ENCODE data around the gene RAB15.

The RAB15 gene

GRCh38 chr14:64955297-64955696, 16.8 kb downstream of the RAB15 start:
- DNase-seq (ENCODE audit: low read depth in 2 of 2) = no peak

- no peak for DNase-seq (ENCODE audit: low read depth in 2 of 2)
These were observed 17.5 kb downstream of the RAB15 start for GRCh38 chr14:64954491-64955240.

DNA sequence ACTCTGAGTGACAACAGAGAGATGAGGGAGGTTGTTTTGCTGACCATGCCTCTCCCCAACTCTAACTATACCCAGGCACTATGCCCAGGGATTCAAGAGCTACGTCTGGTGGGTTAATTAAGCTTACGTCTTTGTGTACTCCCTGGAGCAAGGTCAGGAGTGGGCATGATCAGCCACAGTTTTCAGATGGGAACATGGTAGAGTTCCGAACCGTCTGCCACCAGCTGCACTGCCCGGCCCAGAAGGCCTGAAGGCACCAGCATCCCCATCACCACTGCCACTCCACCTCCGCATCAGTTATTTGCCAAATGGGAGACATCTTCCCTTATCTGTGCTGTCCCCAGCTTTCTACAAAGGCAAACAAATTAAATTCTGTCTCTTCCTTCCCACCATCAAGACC, 18.5 kb downstream of the RAB15 start:
- DNase-seq (ENCODE audit: low read depth in 2 of 2) = no peak

DNA sequence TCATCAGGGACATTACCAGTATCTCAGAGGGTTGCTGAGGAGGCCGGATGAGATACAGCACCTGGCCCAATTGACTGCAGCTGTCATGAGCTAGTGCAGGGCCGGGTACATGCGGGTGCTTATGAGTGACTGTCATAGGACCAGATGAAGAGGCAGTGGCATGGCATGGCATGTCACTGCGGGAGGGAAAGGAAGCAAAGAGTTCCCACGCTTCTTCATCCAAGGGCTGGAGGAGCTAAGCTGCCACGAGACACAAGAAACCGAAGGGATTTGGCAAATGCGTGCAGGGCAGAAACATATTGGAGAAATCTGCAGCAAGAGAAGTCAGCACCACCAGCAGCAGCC, 18.9 kb downstream of the RAB15 start:
- no peak for DNase-seq (ENCODE audit: low read depth in 2 of 2)

- no peak for DNase-seq (ENCODE audit: low read depth in 2 of 2)
These were observed 19.4 kb downstream of the RAB15 start for GRCh38 chr14:64952598-64953309.

- DNase-seq (ENCODE audit: low read depth in 2 of 2) = no peak
These were observed 20.4 kb downstream of the RAB15 start for GRCh38 chr14:64951724-64952123.

GRCh38 chr14:64951291-64951690, 20.8 kb downstream of the RAB15 start:
- no peak for DNase-seq (ENCODE audit: low read depth in 2 of 2)

GRCh38 chr14:64950889-64951288, 21.2 kb downstream of the RAB15 start:
- DNase-seq (ENCODE audit: low read depth in 2 of 2) = no peak

- no peak for DNase-seq (ENCODE audit: low read depth in 2 of 2)
These were observed 23.4 kb downstream of the RAB15 start for GRCh38 chr14:64948612-64949210.

DNA sequence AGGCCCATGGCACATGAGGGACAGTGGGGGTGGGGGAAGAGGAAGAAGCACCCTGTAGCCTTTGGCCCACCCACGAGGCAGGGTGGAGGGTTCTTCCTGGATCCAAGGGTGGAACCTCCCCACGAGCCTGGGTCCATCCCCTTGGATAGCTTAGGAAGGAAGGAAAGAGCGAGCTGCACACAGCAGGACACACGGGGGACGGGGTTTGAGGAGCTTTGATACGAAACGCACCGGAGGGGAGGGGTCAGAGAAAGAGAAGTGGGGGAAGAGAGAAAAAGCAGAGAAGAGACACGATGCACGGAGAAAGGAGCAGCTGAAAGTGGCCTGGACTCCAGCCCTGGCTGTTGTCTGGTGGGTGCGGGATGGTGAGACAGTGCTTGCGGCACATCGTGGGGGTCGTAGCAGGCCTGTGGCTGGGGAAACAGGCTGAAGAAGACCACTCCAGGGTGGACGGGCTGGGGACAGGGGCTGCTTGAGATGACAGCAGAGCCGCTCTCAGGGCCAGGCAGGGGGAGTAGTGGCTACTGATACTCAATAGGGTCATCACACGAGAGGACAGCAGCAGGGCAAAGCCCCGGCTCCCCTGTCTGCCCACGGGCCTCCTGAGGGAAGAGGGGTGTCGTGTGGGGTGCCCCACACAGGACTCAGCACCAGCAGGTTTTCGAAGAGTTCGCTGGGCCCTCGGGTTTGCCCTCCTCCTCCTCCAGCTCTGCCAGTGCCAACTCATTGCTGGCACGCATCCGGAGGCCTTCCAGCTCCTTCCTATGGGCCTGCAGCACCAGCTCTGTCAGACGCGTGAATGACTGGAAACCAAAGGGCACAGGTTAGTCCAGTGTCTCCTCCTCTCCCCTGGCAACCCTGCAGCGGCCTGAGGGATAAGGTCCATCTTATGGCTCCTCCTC, 24.2 kb downstream of the RAB15 start:
- no peak for DNase-seq (ENCODE audit: low read depth in 2 of 2)

GRCh38 chr14:64946310-64947045, 25.7 kb downstream of the RAB15 start:
- DNase-seq (ENCODE audit: low read depth in 2 of 2) = no peak

DNA sequence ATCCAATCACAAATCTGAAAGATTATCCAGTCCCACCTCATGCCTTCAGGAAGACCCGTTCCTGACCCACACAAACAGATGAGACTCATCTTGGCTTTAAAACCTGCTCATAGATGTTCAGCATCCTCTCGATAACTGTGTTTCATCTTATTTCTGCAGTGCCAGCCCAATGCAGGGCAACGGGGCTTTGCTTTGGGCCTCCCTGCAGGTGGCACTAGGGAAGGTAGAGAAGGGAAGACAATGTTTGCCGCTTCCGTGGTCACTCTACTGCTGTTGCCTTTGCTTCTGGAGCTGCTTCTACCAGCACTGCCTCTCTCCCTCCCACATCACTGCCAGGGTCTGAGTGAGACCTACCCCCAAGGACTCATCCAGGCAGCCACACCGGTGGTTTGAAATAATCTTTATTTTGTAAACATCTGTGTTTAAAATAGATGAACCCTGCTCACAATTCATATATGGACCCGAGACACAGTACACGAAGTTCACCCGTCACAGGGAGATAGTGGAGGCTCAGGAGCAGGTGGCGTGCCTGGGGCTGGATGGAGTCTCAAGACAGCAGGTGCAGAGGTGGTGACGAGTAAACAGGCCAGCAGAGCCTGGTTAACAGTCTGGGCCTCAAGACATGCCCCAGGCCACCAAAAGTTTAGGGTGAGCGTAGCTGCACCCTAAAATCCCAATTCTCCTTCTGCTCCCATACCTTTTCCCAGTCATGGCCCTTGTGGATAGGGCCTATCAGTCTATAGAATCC, 26.5 kb downstream of the RAB15 start:
- DNase-seq (ENCODE audit: low read depth in 2 of 2) = no peak

DNA sequence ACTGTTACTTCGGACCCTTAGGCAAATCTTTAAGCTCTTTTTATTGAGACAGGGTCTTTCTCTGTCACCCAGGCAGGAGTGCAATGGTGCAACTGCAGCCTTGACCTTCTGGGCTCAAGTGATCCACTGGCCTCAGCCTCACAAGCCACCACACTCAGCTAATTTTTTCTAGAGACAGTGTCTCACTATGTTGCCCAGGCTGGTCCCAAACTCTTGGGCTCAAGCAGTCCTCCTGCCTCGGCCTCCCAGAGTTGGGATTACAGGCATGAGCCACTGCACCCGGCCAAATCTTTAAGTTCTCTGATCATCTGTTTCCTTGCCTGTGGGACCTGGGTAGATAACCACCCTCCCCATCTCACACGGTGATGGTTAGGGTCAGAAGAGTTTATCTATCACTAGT, 27.3 kb downstream of the RAB15 start:
- no peak for DNase-seq (ENCODE audit: low read depth in 2 of 2)

DNA sequence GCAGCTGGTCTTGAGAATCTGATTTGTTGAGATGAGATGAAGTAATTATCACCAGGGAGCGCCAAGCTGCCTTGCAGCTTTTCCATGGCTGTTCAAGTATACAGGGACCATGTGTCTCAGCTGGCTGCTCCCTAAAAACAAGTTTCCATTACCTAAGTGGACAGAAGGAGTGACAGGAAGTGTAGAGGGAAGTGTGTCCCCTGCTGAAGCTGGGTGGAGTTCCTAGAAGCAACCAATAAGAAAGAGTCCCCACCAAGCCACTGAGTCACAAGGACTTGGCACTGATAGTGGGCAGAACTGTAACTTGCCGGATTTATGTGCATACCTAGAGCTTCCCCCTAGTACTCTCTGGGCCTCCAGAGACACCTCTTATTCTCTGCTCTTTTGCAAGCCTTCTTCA, 28.1 kb downstream of the RAB15 start:
- no peak for DNase-seq (ENCODE audit: low read depth in 2 of 2)

DNA sequence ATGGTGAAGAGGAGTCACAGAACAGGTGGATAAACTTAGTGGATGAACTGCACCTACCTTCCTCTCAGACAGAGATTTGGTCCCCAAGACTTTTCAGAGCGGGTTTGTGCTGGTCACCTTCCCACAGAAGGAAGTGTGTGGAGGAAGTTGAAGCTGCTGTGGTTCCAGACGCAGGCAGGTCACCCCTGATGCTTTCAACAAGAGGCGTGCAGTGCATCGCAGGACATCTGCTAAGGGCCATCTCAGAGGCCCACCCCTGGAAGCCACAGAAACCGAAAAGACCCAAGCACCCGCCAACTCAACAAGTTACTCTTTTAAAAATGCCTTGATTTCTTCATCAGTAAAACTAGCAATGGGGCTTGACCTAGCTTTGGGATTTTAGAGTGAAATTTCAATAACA, 28.6 kb downstream of the RAB15 start:
- DNase-seq (ENCODE audit: low read depth in 2 of 2) = no peak

DNA sequence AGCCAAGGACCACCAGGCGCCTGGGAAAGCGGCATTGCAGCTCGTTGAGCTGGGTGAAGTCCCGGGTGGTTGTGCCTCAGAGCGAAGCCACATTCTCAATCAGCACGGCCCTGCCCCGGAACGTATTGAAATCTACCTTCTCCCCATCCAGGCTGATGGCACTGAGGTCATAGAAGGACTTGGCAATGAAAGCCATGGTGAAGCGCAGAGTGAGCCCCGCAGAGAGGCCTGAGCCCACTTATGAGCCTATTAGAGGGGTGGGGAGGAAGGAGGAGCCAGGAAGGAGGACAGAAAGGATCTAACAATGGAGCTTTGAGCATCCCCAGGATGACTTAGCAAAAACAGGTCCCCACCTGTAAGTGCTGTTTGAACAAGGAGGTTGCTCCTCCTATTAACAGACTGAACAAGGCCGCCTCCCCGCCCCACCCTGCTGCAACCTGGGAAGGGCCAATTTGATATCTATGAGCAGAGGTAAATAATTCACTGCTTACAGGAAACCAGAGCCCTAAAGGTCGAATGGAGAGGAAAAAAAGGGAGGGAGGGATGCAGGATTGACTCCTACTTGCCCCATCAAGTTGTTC, 29.5 kb downstream of the RAB15 start, which contains the start of gene GPX2:
TSS of gene GPX2 (minus strand) at position 215 of the 581 bp plus-strand sequence. CDS start at position 196, 19 bp downstream.
- DNase-seq (ENCODE audit: low read depth in 2 of 2) = no peak

GRCh38 chr14:64940336-64940910, 31.7 kb downstream of the RAB15 start:
- no peak for DNase-seq (ENCODE audit: low read depth in 2 of 2)

DNA sequence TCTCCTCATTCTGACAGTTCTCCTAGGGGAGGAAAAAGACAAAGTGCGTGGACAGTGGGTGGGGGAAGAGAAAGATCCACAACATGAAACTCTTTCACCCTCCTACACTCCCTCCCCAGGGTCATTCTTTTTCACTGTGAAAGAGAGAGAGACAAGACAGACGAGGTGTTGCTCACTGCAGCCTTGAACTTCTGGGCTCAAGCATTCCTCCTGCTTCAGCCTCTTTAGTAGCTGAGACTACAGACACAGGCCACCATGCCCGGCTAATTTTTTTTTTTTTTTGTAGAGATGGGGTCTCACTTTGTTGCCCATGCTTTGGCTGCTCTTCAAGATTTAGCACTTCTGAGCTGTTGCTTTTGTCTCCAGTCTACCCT, 32.3 kb downstream of the RAB15 start:
- no peak for DNase-seq (ENCODE audit: low read depth in 2 of 2)

- no peak for DNase-seq (ENCODE audit: low read depth in 2 of 2)
These were observed 32.9 kb downstream of the RAB15 start for GRCh38 chr14:64938972-64939816.
